Activated T-helper 1 cell treated with Interleukin-2 at 50 U/mL for 16 hours (primary cell): ENCODE results near the gene HOXC9.

ENCODE experiments used
- DNase-seq: peaks from one replicate; pipeline ENCODE4 v3.0.0-alpha.2; 2020; ENCODE audit warnings: low read depth

Gene HOXC9

GRCh38 chr12:54000116-54001114, at the start of gene HOXC9:
Gene HOXC9 (plus strand): TSS chr12:54000161. CDS start chr12:54000189, 28 bp downstream.
- DNase-seq: no peak

- no peak for DNase-seq
Measured at GRCh38 chr12:53950437-53950773, 49.6 kb upstream of the HOXC9 start.

GRCh38 chr12:53950789-53951576, 49.0 kb upstream of the HOXC9 start:
- no peak for DNase-seq

GRCh38 chr12:53951577-53952334, 48.2 kb upstream of the HOXC9 start:
- DNase-seq: no peak

- DNase-seq: no peak
Measured at GRCh38 chr12:53952335-53952694, 47.6 kb upstream of the HOXC9 start.

GRCh38 chr12:53952871-53953734, 46.9 kb upstream of the HOXC9 start:
- DNase-seq: no peak

GRCh38 chr12:53953831-53954693, 45.9 kb upstream of the HOXC9 start:
- DNase-seq: no peak

- no peak for DNase-seq
Measured at GRCh38 chr12:53954694-53955035, 45.3 kb upstream of the HOXC9 start, which contains the start of gene HOXC12. Gene HOXC12 (plus strand): TSS chr12:53954903. CDS start chr12:53954930, 27 bp downstream.

- DNase-seq: no peak
Measured at GRCh38 chr12:53955036-53955775, 44.8 kb upstream of the HOXC9 start.

- no peak for DNase-seq
Measured at GRCh38 chr12:53955776-53956250, 44.1 kb upstream of the HOXC9 start.

GRCh38 chr12:53956251-53956887, 43.6 kb upstream of the HOXC9 start:
- no peak for DNase-seq

GRCh38 chr12:53956914-53957536, 42.9 kb upstream of the HOXC9 start:
- DNase-seq: no peak

GRCh38 chr12:53958128-53958527, 41.8 kb upstream of the HOXC9 start:
- DNase-seq: no peak

GRCh38 chr12:53959314-53959713, 40.6 kb upstream of the HOXC9 start:
- no peak for DNase-seq

GRCh38 chr12:53960187-53961024, 39.6 kb upstream of the HOXC9 start:
- DNase-seq: no peak

GRCh38 chr12:53961025-53961761, 38.8 kb upstream of the HOXC9 start:
- DNase-seq: no peak

- DNase-seq: no peak
Measured at GRCh38 chr12:53963005-53963404, 37.0 kb upstream of the HOXC9 start.
